Activated CD4-positive, alpha-beta memory T cell treated with anti-CD3 and anti-CD28 coated beads for 36 hours (primary cell): Measurements from ENCODE around the gene TRNT1. TPM values are rescaled to one million over a fixed set of nuclear protein-coding genes. Genes with fewer than 3 reads are reported as not detected.

ENCODE experiments used
- CTCF ChIA-PET: fragments of 350-600 bp; sonication (Branson Sonifier 250); formaldehyde crosslinking; loops from one replicate; lab custom pipeline; 2021; ENCODE audit warnings: antibody characterized with exemption, inconsistent platforms; lab: Charles Lee
- POLR2A ChIA-PET: fragments of 350-600 bp; sonication (Branson Sonifier 250); formaldehyde crosslinking; loops from one replicate; lab custom pipeline; 2021; ENCODE audit warnings: antibody characterized with exemption; lab: Charles Lee
- DNase-seq: peaks from one replicate; pipeline ENCODE4 v3.0.0-alpha.2; 2020
- H3K27ac Mint-ChIP-seq: one replicate; pipeline ENCODE4 v1.8.0; 2021; ENCODE audit warnings: mixed read lengths
- H3K27me3 Mint-ChIP-seq: one replicate; pipeline ENCODE4 v1.8.0; 2021; ENCODE audit warnings: mixed read lengths
- H3K36me3 Mint-ChIP-seq: one replicate; pipeline ENCODE4 v1.8.0; 2021; ENCODE audit warnings: mixed read lengths
- H3K4me1 Mint-ChIP-seq: one replicate; pipeline ENCODE4 v1.8.0; 2021; ENCODE audit warnings: low read depth, mixed read lengths
- H3K4me3 Mint-ChIP-seq: one replicate; pipeline ENCODE4 v1.8.0; 2021; ENCODE audit warnings: mild to moderate bottlenecking, mixed read lengths
- H3K9me3 Mint-ChIP-seq: one replicate; pipeline ENCODE4 v1.8.0; 2021; ENCODE audit warnings: mixed read lengths
- intact Hi-C: fragments of 100-400 bp; cut with micrococcal nuclease; formaldehyde crosslinking; loops from one replicate; pipeline ENCODE4 v1.15.1; 2023
- total RNA-seq, 2 experiments: library from RNA; stranded (reverse); gene quantifications; one replicate each; pipeline ENCODE4 v1.2.3, GENCODE V29; 2021

The TRNT1 gene
- total RNA-seq, 2 experiments from 2014 or later, result 51.5 to 53.6 TPM

DNA sequence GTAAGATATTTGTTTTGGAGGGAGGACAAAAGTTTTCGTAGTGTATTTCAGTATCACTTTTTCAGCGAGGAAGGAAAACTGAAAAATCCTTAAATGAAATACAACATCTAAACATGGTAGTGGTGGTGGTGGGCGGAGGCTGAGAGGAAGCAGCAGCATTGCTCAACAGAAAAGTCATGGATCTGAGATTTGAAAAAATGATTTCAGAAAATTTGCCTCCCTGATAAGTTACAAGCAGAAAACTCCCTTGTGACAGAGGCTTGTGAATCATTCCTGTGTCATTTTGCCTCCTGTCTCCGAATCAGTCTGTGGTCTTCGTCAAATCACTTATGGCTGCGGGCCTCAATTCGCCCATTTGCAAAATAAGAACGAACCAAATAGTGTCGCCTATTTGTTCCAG is 53.7 kb downstream of the TRNT1 start:
- DNase-seq, result no peak
- ChIA-PET POLR2A (no interaction called here), CTCF (interaction anchor here (1.0 kb wide), 1 partner anchor 10 kb away, joined by 3 read pairs; no protein-coding TSS in a partner anchor)
- H3K27ac Mint-ChIP-seq, result no peak overlapping the region
- peak overlapping the region; percentile 18 for H3K4me3 Mint-ChIP-seq
- peaks cover 42% of the 10 kb centered on the region for H3K4me1 Mint-ChIP-seq
- H3K9me3 Mint-ChIP-seq, result no peaks in the 10 kb centered on the region
- intact Hi-C loops, result no loop called here
- no peaks in the 10 kb centered on the region for H3K27me3 Mint-ChIP-seq
- H3K36me3 Mint-ChIP-seq, result peaks cover 5% of the 10 kb centered on the region

DNA sequence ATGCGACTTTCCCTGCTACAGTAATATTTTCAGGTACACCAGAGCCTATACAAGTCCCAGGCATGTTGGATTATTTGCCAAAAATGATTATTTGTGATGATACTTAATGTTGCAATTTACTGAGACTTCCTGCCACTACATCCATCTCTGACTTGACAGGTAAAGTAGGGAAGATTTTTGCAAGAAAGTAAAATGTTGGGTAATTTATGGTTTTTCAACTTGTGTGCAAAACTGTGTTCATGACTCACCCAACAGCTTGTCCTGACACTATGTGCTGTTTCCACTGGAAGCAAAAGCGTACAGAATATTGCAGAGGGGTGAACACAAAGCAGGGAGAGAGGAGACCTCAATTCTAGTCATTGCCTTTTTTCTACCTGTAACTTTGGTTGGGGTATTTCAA is 58.1 kb downstream of the TRNT1 start:
- peaks cover 5% of the 10 kb centered on the region for H3K36me3 Mint-ChIP-seq
- H3K27me3 Mint-ChIP-seq, result no peaks in the 10 kb centered on the region
- H3K4me3 Mint-ChIP-seq, result no peak overlapping the region
- ChIA-PET POLR2A (no interaction called here), CTCF (no interaction called here)
- no peak for DNase-seq
- H3K9me3 Mint-ChIP-seq, result peaks cover 16% of the 10 kb centered on the region
- intact Hi-C loops, result no loop called here
- no peak overlapping the region for H3K27ac Mint-ChIP-seq
- H3K4me1 Mint-ChIP-seq, result peaks cover 16% of the 10 kb centered on the region

DNA sequence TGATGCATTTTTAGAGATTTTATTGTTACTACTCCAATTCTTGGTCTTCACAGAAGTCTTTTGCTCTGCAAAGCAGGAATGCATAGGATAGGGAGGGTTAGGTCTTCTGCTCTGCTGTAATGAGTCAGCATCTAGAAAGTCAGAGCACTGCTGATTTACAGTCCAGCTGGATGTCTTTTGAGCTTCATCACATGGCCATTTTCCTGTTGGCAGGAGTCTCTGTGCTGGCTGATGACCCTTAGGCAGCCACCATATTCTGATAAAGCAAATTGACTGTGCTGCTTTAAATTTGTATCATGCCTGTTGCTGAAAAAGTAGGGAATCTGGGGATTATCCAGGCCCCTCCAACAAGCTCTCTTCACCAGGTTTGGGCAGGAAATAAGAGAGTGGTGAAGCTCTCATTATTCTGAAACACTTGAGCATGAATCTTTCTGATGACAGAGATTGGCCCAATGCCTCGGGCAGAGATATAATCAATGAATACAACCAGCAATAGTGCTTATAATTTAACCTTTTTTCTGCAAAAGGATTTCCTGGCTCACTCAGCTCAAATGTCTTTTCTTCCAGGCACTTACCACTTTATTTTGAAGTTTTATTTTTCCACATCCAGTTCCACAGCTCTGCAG is 62.5 kb downstream of the TRNT1 start:
- Mint-ChIP-seq H3K36me3 (peaks cover 5% of the 10 kb centered on the region), H3K4me3 (no peak overlapping the region), H3K27me3 (no peaks in the 10 kb centered on the region), H3K27ac (peak overlapping the region; percentile 28), H3K4me1 (peaks cover 43% of the 10 kb centered on the region), H3K9me3 (peaks cover 16% of the 10 kb centered on the region)
- CTCF ChIA-PET, result interaction anchor here (0.6 to 1.9 kb wide), 4 partner anchors 8 to 19 kb away, joined by 3 to 8 read pairs (median 5); no protein-coding TSS in a partner anchor
- intact Hi-C loops, result no loop called here
- POLR2A ChIA-PET, result no interaction called here
- DNase-seq, result no peak

DNA sequence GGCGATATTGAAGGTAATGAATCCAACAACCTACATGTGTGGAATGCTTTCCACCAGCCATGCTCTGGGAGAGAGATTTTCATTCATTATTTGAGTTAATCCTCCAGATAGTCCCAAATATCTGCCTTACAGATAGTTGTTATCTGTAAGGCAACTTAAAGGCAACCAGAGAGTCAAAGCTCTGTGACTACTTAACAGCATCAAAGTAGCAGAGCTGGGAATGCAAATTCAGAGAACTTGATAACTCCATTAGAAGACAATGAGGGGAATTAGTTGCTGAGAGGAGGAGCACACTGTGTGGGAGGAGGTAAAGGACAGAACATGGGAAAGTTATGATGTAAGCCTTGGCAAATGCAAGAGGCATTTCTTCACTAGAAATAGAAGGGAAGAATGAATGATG is 63.2 kb downstream of the TRNT1 start:
- Mint-ChIP-seq H3K27ac (peak overlapping the region; percentile 28), H3K36me3 (peaks cover 5% of the 10 kb centered on the region), H3K4me1 (peaks cover 43% of the 10 kb centered on the region), H3K9me3 (peaks cover 16% of the 10 kb centered on the region), H3K4me3 (no peak overlapping the region), H3K27me3 (no peaks in the 10 kb centered on the region)
- no peak for DNase-seq
- POLR2A ChIA-PET, result interaction anchor here (0.6 kb wide), 1 partner anchor 11 kb away, joined by 3 read pairs; no protein-coding TSS in a partner anchor
- CTCF ChIA-PET, result interaction anchor here (0.6 to 1.9 kb wide), 5 partner anchors 8 to 20 kb away, joined by 3 to 8 read pairs (median 4); no protein-coding TSS in a partner anchor
- intact Hi-C loops, result loop anchor here (10.0 kb wide), 1 partner anchor 605 kb away; the partner anchor contains the start of gene LRRN1

DNA sequence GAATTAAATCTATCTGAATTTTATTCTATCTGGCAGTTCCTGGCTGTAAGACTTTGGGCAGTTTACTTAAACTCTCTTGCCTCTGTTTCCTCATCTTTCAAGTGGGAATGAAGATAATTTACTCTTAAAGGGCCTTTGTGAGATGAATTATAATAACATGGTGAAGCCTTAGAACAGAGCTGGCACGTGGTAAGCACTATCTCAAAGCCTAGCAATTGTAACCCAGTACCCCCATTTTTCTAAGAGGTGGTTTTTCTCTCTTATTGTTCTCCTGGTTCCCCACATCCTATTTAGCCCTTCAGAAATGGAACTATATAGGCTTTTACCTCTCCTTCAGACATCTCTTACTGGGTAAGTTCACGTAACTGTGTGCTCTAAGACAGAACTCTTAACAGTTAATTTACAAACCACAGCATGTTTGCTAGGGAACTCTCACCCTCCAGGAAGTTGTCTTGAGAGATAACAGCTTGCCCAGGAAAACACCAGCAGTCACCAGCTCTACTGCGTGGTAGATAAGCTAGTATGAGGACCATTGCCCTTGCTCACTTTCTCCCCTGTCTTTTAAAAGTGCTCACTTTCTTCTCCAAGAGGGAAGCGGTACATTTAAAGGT is 65.0 kb downstream of the TRNT1 start:
- no peaks in the 10 kb centered on the region for H3K27me3 Mint-ChIP-seq
- no peak for DNase-seq
- H3K4me3 Mint-ChIP-seq, result peak overlapping the region; percentile 11
- H3K36me3 Mint-ChIP-seq, result no peaks in the 10 kb centered on the region
- peaks cover 5% of the 10 kb centered on the region for H3K9me3 Mint-ChIP-seq
- POLR2A ChIA-PET, result interaction anchor here (1.0 kb wide), 1 partner anchor 13 kb away, joined by 4 read pairs; no protein-coding TSS in a partner anchor
- peak overlapping the region; percentile 67 for H3K27ac Mint-ChIP-seq
- intact Hi-C loops, result loop anchor here (1.0 to 10.0 kb wide), 2 partner anchors 12 to 603 kb away; partner anchors contain the start of genes CRBN and LRRN1
- CTCF ChIA-PET, result interaction anchor here (1.0 to 1.7 kb wide), 6 partner anchors 8 to 1080 kb away, joined by 3 to 7 read pairs (median 4); no protein-coding TSS in a partner anchor
- H3K4me1 Mint-ChIP-seq, result peaks cover 44% of the 10 kb centered on the region

DNA sequence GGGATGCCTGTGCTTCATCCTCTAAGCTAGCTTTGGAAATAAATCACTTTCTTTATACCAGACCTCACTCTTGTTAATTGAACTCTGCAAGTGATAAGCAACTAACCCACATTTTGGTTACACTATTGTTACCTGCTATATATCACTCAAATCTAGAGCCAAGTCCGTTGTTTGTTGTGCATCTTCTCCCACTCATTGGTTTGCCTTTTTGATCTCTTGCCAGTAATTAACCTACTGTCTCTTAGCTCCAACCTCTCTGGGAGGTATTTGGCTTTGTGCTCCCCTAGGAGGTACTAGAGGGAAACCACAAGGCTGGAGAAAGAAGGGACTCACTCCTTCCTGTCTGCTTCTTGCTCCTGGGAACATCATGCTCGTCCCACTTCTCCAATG is 65.5 kb downstream of the TRNT1 start:
- Mint-ChIP-seq H3K27me3 (no peaks in the 10 kb centered on the region), H3K36me3 (no peaks in the 10 kb centered on the region), H3K4me1 (peaks cover 44% of the 10 kb centered on the region), H3K9me3 (peaks cover 2% of the 10 kb centered on the region), H3K27ac (peak overlapping the region; percentile 67), H3K4me3 (peak overlapping the region; percentile 11)
- intact Hi-C loops, result loop anchor here (1.0 to 10.0 kb wide), 2 partner anchors 13 to 603 kb away; partner anchors contain the start of genes CRBN and LRRN1
- POLR2A ChIA-PET, result interaction anchor here (1.0 kb wide), 1 partner anchor 13 kb away, joined by 4 read pairs; no protein-coding TSS in a partner anchor
- CTCF ChIA-PET, result interaction anchor here (1.0 to 1.7 kb wide), 7 partner anchors 8 to 1079 kb away, joined by 3 to 7 read pairs (median 4); no protein-coding TSS in a partner anchor
- DNase-seq, result no peak

DNA sequence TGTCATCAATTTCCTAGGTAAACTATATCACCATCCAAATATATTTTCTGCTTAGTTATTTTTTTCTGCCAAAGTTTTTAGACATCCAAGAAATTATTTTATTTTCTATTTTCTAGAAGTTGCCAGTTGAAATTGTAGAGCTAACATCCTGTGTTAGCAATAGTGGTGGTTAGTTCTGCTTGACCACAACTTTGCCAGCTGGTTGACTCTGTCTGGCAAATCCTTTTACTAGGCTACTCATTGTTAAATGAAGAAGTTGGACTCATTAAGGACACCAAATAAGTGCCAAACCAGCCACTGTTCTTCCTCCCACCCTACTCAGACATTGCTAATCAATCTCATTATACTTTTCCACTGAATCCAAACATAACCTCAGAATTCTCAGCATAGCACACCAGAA is 68.1 kb downstream of the TRNT1 start:
- Mint-ChIP-seq H3K27ac (no peak overlapping the region), H3K27me3 (no peaks in the 10 kb centered on the region), H3K4me3 (no peak overlapping the region), H3K9me3 (no peaks in the 10 kb centered on the region), H3K36me3 (no peaks in the 10 kb centered on the region), H3K4me1 (peaks cover 34% of the 10 kb centered on the region)
- no peak for DNase-seq
- CTCF ChIA-PET, result interaction anchor here (1.7 kb wide), 1 partner anchor 1096 kb away, joined by 4 read pairs; no protein-coding TSS in a partner anchor
- POLR2A ChIA-PET, result no interaction called here
- intact Hi-C loops, result loop anchor here (10.0 kb wide), 1 partner anchor 600 kb away; the partner anchor contains the start of gene LRRN1

DNA sequence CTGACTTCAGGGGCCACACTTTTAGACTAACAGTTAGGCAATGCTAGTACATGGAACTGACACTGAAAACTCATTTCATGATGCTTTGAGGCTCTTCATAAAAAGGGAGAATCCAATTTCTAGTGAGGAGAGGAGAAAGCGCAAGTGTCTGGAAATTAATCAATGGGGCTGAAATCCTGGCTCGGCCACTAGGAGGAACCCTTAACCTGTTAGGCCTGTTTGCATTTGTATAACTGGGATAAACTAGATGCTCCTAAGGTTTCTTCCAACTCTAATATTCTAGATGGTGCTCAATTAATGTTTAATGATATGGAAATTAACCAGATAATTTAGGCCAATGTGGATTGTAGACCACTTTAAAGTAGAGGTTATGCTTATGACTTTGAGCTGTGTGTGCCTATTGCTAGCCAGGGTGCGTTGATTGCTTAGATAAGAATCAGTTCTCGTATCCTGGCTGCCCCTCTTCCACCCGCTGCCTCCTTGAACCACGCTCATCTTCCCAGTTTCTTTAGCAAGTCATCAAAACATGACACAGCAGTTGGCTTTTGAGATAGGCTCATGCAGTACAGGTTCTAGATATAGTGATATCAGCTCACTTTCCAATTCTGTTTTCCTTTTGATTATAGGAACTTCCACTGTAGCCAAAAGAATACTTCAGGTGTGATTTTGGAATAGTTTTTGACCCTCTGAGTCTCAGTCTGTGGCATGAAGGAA is 69.6 kb downstream of the TRNT1 start:
- ChIA-PET CTCF (interaction anchor here (1.3 to 2.2 kb wide), 2 partner anchors 802 to 1094 kb away, joined by 3 to 7 read pairs; no protein-coding TSS in a partner anchor), POLR2A (no interaction called here)
- no peaks in the 10 kb centered on the region for H3K36me3 Mint-ChIP-seq
- no peaks in the 10 kb centered on the region for H3K27me3 Mint-ChIP-seq
- peak; percentile 30 for DNase-seq
- no peak overlapping the region for H3K4me3 Mint-ChIP-seq
- peaks cover 26% of the 10 kb centered on the region for H3K4me1 Mint-ChIP-seq
- no peak overlapping the region for H3K27ac Mint-ChIP-seq
- intact Hi-C loops, result loop anchor here (10.0 kb wide), 1 partner anchor 598 kb away; the partner anchor contains the start of gene LRRN1
- H3K9me3 Mint-ChIP-seq, result no peaks in the 10 kb centered on the region

Other genes with a start within 250 kb of the TRNT1 start
- gene IL5RA, start 16.6 kb upstream of the TRNT1 start, total RNA-seq, result under 1 TPM; 0.15 to 0.74 TPM
- 10 to 100 TPM; 40.4 to 45.4 TPM for gene CRBN, start 52.8 kb downstream of the TRNT1 start, total RNA-seq